Endothelial cell of umbilical vein (primary cell): ENCODE results near the gene HIVEP1. TPM values are rescaled to one million over a fixed set of nuclear protein-coding genes. Genes with fewer than 3 reads are reported as not detected.
A peak's percentile ranks its signal among the peaks of the same experiment; 100 is the strongest.

Experiments
- BruUV-seq: library from RNA; stranded (reverse); fragments of 400-500 nt; replicated peaks from 2 replicates; lab custom pipeline; 2021; lab: Mats Ljungman, UMichigan
- CTCF ChIA-PET: fragments of 300-600, 350-600 bp; sonication (Branson Sonifier 250); formaldehyde crosslinking; loops from one replicate; lab custom pipeline; 2021; ENCODE audit warnings: antibody characterized with exemption, inconsistent platforms; lab: Charles Lee
- POLR2A ChIA-PET: fragments of 300-600, 350-600 bp; sonication (Branson Sonifier 250); formaldehyde crosslinking; loops from one replicate; lab custom pipeline; 2021; ENCODE audit warnings: antibody characterized with exemption, inconsistent platforms; lab: Charles Lee
- DNase-seq: peaks from one replicate; pipeline ENCODE4 v3.0.0-alpha.2; 2011; ENCODE audit warnings: low read depth, low spot score
- FAIRE-seq: peaks from 2 replicates; lab custom pipeline; 2011; peaks lifted over from hg19 to GRCh38; lab: Jason Lieb, UNC
- H2AFZ ChIP-seq: 2 replicates; pipeline ENCODE4 v1.6.0; 2012; ENCODE audit warnings: low read depth, low read length, control low read depth, inconsistent platforms
- H3K27ac ChIP-seq: 2 replicates; pipeline ENCODE4 v1.5.1; 2011; ENCODE audit warnings: low read depth, mild to moderate bottlenecking, control low read depth, low read length, moderate library complexity; ENCODE audit not compliant: insufficient read depth
- H3K27me3 ChIP-seq, 2 experiments: 2 replicates each; pipeline versions ENCODE4 v1.6.0 to v1.6.1; 2011; ENCODE audit warnings: low read length in 2 of 2, mixed read lengths in 1 of 2; ENCODE audit not compliant: control insufficient read depth in 2 of 2, insufficient read depth in 2 of 2
- H3K36me3 ChIP-seq, 2 experiments: 2 replicates in 1 of 2; 3 replicates in 1 of 2; pipeline ENCODE4 v1.5.1; 2011; ENCODE audit warnings: low read length in 2 of 2, mild to moderate bottlenecking in 1 of 2, moderate library complexity in 1 of 2; ENCODE audit not compliant: control insufficient read depth in 2 of 2, insufficient read depth in 2 of 2; ENCODE audit errors: extremely low read depth in 1 of 2
- H3K4me1 ChIP-seq: 3 replicates; pipeline ENCODE4 v1.5.1; 2011; ENCODE audit warnings: mild to moderate bottlenecking, low read length; ENCODE audit not compliant: control insufficient read depth, insufficient read depth; ENCODE audit errors: extremely low read depth
- H3K4me2 ChIP-seq: 2 replicates; pipeline ENCODE4 v1.6.1; 2011; ENCODE audit warnings: low read length, control low read depth, mixed read lengths; ENCODE audit not compliant: insufficient read depth
- H3K4me3 ChIP-seq, 3 experiments: fragments of 200-600 bp in 1 of 3; sonication (generic), shearing (Covaris generic) in 1 of 3; replicated peaks in 1 of 3; 2 replicates each; pipeline ENCODE4 v1.5.1; 2011 to 2016; ENCODE audit warnings: control low read depth in 3 of 3, low read length in 3 of 3, mild to moderate bottlenecking in 2 of 3, inconsistent platforms in 1 of 3, low read depth in 1 of 3, moderate library complexity in 1 of 3; ENCODE audit not compliant: insufficient read depth in 1 of 3
- H3K79me2 ChIP-seq: 2 replicates; pipeline ENCODE4 v1.6.0; 2012; ENCODE audit warnings: low read length, inconsistent platforms; ENCODE audit not compliant: control insufficient read depth, insufficient read depth
- H3K9ac ChIP-seq: replicated peaks from 2 replicates; pipeline ENCODE3; 2011; ENCODE audit warnings: low read length, control low read depth; ENCODE audit not compliant: insufficient read depth; ENCODE audit errors: extremely low read depth
- H3K9me1 ChIP-seq: replicated peaks from 3 replicates; pipeline ENCODE4 v1.6.0; 2011; ENCODE audit warnings: mild to moderate bottlenecking, low read length; ENCODE audit not compliant: control insufficient read depth, insufficient read depth; ENCODE audit errors: extremely low read depth
- H3K9me3 ChIP-seq: replicated peaks from 2 replicates; pipeline ENCODE4 v1.5.1; 2012; ENCODE audit warnings: low read length, inconsistent platforms; ENCODE audit not compliant: control insufficient read depth, insufficient read depth
- H4K20me1 ChIP-seq: replicated peaks from 2 replicates; pipeline ENCODE3; 2011; ENCODE audit warnings: mild to moderate bottlenecking, low read length; ENCODE audit not compliant: control insufficient read depth, insufficient read depth; ENCODE audit errors: extremely low read depth
- EZH2 ChIP-seq: IDR thresholded peaks from 2 replicates; pipeline ENCODE4 v1.6.1; 2012; ENCODE audit warnings: borderline replicate concordance, low read depth, mild to moderate bottlenecking, moderate library complexity, low read length, inconsistent platforms; ENCODE audit not compliant: severe bottlenecking
- FOS ChIP-seq: IDR thresholded peaks from 2 replicates; pipeline ENCODE4 v1.6.1; 2011; ENCODE audit warnings: mild to moderate bottlenecking, low read length, moderate library complexity, borderline replicate concordance; ENCODE audit not compliant: insufficient read depth
- GATA2 ChIP-seq: IDR thresholded peaks from 2 replicates; pipeline ENCODE4 v1.7.0; 2011; ENCODE audit warnings: low read depth, mild to moderate bottlenecking, moderate library complexity, mixed read lengths, low read length; ENCODE audit not compliant: insufficient read length, insufficient read depth
- JUN ChIP-seq: IDR thresholded peaks from 2 replicates; pipeline ENCODE4 v1.6.1; 2011; ENCODE audit warnings: borderline replicate concordance, low read depth; ENCODE audit not compliant: insufficient read length, insufficient read depth
- MAX ChIP-seq: IDR thresholded peaks from 2 replicates; pipeline ENCODE4 v1.6.1; 2011; ENCODE audit not compliant: insufficient read depth, insufficient read length
- MYC ChIP-seq: IDR thresholded peaks from one replicate; pipeline ENCODE4 v1.6.1; 2011; ENCODE audit warnings: mild to moderate bottlenecking, low read depth, low read length
- POLR2A ChIP-seq: IDR thresholded peaks from 2 replicates; pipeline ENCODE4 v1.6.1; 2012; ENCODE audit warnings: low read depth, mild to moderate bottlenecking, control low read depth, low read length
- POLR2AphosphoS5 ChIP-seq: IDR thresholded peaks from 2 replicates; pipeline ENCODE4 v1.6.1; 2012; ENCODE audit warnings: low read depth, mild to moderate bottlenecking, control low read depth, low read length, moderate library complexity; ENCODE audit not compliant: insufficient read depth
- dilution Hi-C: fragments of 300-500 bp; cut with MboI; formaldehyde crosslinking; loops from one replicate; pipeline ENCODE4 v1.15.0; 2019; ENCODE audit warnings: low sequenced_read_pairs; ENCODE audit not compliant: extremely low pct_ligation_motif_present
- intact Hi-C: fragments of 100-400 bp; cut with micrococcal nuclease; formaldehyde crosslinking; loops from one replicate; pipeline ENCODE4 v1.10.0; 2022
- polyA plus RNA-seq, 4 experiments: library from polyadenylated mRNA; depleted of rRNA in 3 of 4; stranded (reverse) in 3 of 4; unstranded in 1 of 4; fragments of >200 nt; gene quantifications; 2 replicates each; pipeline versions ENCODE4 v1.2.1 to v1.2.3, GENCODE V29; 2011 to 2012; ENCODE audit warnings: missing spikeins in 1 of 4
- total RNA-seq: library from RNA; stranded (reverse); gene quantifications from 2 replicates; pipeline ENCODE4 v1.2.3, GENCODE V29; 2021
- TF ChIP-seq, protein P1 (sequence below), 2 donors: IDR thresholded peaks; 1 replicate in 1 of 2; 2 replicates in 1 of 2; pipeline ENCODE4 v1.5.1; 2011; ENCODE audit warnings: low read length in 2 of 2, mild to moderate bottlenecking in 2 of 2, moderate library complexity in 2 of 2, control low read depth in 1 of 2, inconsistent platforms in 1 of 2, low read depth in 1 of 2; ENCODE audit not compliant: insufficient read depth in 1 of 2; ENCODE audit errors: extremely low read depth in 1 of 2

Gene HIVEP1
- total and polyA plus RNA-seq, 2 donors (not counting 3 experiments of a cell fraction or from before 2014, with no cell fraction given) = 33.5 to 49.2 TPM

DNA sequence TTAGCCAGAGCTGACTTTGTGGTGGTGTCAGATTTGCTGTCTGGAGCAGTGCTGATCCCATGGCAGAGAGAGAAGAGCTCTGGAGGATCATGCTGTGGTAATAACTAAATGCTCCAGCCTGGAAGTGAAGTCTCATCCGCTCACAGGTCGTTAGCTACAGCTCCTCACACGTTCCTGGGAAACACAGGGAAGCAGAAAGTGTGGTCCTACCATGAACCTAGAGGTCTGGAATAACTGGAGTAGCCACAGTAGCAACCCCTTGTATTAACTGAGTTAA lies 2.7 kb downstream of the HIVEP1 start:
- FAIRE-seq (no peak), DNase-seq (no peak)
- no peak overlapping the region for H2AFZ ChIP-seq
- H3K9me3 ChIP-seq = no peaks in the 10 kb centered on the region
- no peak overlapping the region for H3K4me3 ChIP-seq
- H3K79me2 ChIP-seq = peaks cover 42% of the 10 kb centered on the region
- H4K20me1 ChIP-seq = no peaks in the 10 kb centered on the region
- H3K9me1 ChIP-seq = no peaks in the 10 kb centered on the region
- no TSS peak for BruUV-seq
- intact Hi-C loops (loop anchor here (5.0 to 10.0 kb wide), 4 partner anchors 132 to 800 kb away; no protein-coding TSS in a partner anchor), dilution Hi-C loops (no loop called here)
- H3K27ac ChIP-seq = peak overlapping the region; percentile 95
- CTCF ChIA-PET = interaction anchor here (0.8 to 4.4 kb wide), 9 partner anchors 9 to 359 kb away, joined by 3 to 41 read pairs (median 5); partner anchors contain the start of gene EDN1
- peaks cover 34% of the 10 kb centered on the region for H3K4me1 ChIP-seq
- no peak overlapping the region for H3K9ac ChIP-seq
- no peaks in the 10 kb centered on the region for H3K27me3 ChIP-seq
- H3K4me2 ChIP-seq = peak overlapping the region; percentile 3
- POLR2A ChIA-PET = interaction anchor here (2.2 to 3.4 kb wide), 2 partner anchors 276 to 362 kb away, joined by 8 to 29 read pairs; partner anchors contain the start of gene EDN1
- TF ChIP-seq POLR2AphosphoS5 = no peak
- H3K36me3 ChIP-seq = peaks cover 9 to 11% of the 10 kb centered on the region in 2 experiments

DNA sequence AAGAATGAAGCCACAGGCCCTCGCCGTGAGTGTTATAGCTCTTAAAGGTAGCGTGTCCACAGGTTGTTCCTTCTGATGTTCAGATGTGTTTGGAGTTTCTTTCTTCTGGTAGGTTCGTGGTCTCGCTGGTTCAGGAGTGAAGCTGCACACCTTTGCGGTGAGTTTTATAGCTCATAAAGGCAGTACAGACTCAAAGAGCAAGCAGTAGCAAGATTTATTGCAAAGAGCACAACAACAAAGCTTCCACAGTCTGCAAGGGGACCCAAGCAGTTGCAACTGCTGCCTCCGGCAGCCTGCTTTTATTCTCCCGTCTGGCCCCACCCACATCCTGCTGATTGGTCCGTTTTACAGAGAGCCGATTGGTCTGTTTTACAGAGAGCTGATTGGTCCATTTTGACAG lies 5.2 kb downstream of the HIVEP1 start:
- no peaks in the 10 kb centered on the region for H4K20me1 ChIP-seq
- TF ChIP-seq JUN (no peak), EZH2 (no peak), MYC (no peak), FOS (no peak), POLR2A (no peak), GATA2 (no peak), MAX (no peak), POLR2AphosphoS5 (no peak)
- TF ChIP-seq, protein P1, sequence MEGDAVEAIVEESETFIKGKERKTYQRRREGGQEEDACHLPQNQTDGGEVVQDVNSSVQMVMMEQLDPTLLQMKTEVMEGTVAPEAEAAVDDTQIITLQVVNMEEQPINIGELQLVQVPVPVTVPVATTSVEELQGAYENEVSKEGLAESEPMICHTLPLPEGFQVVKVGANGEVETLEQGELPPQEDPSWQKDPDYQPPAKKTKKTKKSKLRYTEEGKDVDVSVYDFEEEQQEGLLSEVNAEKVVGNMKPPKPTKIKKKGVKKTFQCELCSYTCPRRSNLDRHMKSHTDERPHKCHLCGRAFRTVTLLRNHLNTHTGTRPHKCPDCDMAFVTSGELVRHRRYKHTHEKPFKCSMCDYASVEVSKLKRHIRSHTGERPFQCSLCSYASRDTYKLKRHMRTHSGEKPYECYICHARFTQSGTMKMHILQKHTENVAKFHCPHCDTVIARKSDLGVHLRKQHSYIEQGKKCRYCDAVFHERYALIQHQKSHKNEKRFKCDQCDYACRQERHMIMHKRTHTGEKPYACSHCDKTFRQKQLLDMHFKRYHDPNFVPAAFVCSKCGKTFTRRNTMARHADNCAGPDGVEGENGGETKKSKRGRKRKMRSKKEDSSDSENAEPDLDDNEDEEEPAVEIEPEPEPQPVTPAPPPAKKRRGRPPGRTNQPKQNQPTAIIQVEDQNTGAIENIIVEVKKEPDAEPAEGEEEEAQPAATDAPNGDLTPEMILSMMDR (IDR thresholded peaks at IDR 0.05; ENCODE audit: extremely low read depth in 1 of 2, insufficient read depth in 1 of 2, low read depth in 1 of 2, low read length in 2 of 2) = no peak
- no peak overlapping the region for H3K27ac ChIP-seq
- dilution Hi-C loops (no loop called here), intact Hi-C loops (loop anchor here (10.0 kb wide), 1 partner anchor 802 kb away; no protein-coding TSS in a partner anchor)
- H3K9me1 ChIP-seq = no peaks in the 10 kb centered on the region
- no peak overlapping the region for H3K4me2 ChIP-seq
- no peak overlapping the region for H2AFZ ChIP-seq
- ChIA-PET CTCF (interaction anchor here (1.2 kb wide), 2 partner anchors 14 to 361 kb away, joined by 3 read pairs; no protein-coding TSS in a partner anchor), POLR2A (no interaction called here)
- H3K4me1 ChIP-seq = peaks cover 25% of the 10 kb centered on the region
- peaks cover 47% of the 10 kb centered on the region for H3K79me2 ChIP-seq
- H3K27me3 ChIP-seq = no peaks in the 10 kb centered on the region
- no peak for FAIRE-seq
- no peak overlapping the region for H3K4me3 ChIP-seq
- BruUV-seq = no TSS peak
- H3K36me3 ChIP-seq = peaks cover 17 to 19% of the 10 kb centered on the region in 2 experiments
- H3K9me3 ChIP-seq = no peaks in the 10 kb centered on the region
- no peak for DNase-seq
- H3K9ac ChIP-seq = no peak overlapping the region
